ENCODE data around the gene NPLOC4.

DNA sequence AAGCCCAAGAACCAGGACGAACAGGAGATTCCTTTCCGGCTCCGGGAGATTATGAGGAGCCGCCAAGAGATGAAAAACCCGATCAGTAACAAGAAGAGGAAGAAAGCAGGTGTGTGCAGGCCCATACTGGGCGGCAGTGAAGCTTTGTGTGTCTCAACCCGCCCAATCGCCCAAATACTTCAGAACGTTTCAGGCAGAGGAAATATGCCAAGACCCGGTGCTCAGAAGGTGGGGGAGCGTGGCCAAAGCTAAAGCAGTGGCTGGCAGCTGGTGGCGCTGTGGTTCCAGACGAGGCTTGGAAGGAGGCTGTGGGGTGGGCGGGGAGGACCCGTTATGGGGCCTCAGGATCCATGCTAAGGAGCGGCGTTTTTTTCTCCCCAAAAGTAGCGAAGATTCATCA, 30.8 kb upstream of the NPLOC4 start:
- TF ChIP-seq, protein P1, sequence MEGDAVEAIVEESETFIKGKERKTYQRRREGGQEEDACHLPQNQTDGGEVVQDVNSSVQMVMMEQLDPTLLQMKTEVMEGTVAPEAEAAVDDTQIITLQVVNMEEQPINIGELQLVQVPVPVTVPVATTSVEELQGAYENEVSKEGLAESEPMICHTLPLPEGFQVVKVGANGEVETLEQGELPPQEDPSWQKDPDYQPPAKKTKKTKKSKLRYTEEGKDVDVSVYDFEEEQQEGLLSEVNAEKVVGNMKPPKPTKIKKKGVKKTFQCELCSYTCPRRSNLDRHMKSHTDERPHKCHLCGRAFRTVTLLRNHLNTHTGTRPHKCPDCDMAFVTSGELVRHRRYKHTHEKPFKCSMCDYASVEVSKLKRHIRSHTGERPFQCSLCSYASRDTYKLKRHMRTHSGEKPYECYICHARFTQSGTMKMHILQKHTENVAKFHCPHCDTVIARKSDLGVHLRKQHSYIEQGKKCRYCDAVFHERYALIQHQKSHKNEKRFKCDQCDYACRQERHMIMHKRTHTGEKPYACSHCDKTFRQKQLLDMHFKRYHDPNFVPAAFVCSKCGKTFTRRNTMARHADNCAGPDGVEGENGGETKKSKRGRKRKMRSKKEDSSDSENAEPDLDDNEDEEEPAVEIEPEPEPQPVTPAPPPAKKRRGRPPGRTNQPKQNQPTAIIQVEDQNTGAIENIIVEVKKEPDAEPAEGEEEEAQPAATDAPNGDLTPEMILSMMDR (IDR thresholded peaks at IDR 0.05): no peak
- TF ChIP-seq POLR2A (IDR thresholded peaks at IDR 0.05): no peak
